Measurements from ENCODE around the gene SPINK5. TPM values are rescaled to one million over a fixed set of nuclear protein-coding genes. Genes with fewer than 3 reads are reported as not detected.

Gene SPINK5
- polyA plus RNA-seq, 1 donor from 2014 or later: 1.8 TPM

GRCh38 chr5:148141645-148142044 lies 77.9 kb downstream of the SPINK5 start:
- Histone ChIP-seq H2AFZ (ENCODE audit: low read depth, low read length) (no peak overlapping the region), H4K20me1 (ENCODE audit: insufficient read depth) (no peaks in the 10 kb centered on the region), H3K79me2 (replicated peaks; ENCODE audit: insufficient read depth, low read length) (no peaks in the 10 kb centered on the region), H3K27ac (ENCODE audit: low read length) (no peak overlapping the region), H3K9ac (ENCODE audit: low read length) (no peak overlapping the region), H3K27me3 (ENCODE audit: insufficient read depth, low read depth, low read length) (no peaks in the 10 kb centered on the region), H3K9me3 (ENCODE audit: low read length) (no peaks in the 10 kb centered on the region), H3K4me2 (ENCODE audit: low read length) (no peak overlapping the region), H3F3A (ENCODE audit: insufficient read depth, low read length, poor library complexity, severe bottlenecking) (no peaks in the 10 kb centered on the region), H3K4me3 (ENCODE audit: low read length) (no peak overlapping the region), H3K36me3 (ENCODE audit: insufficient read depth, low read length) (no peaks in the 10 kb centered on the region), H3K9me2 (ENCODE audit: insufficient read depth, low read length) (no peaks in the 10 kb centered on the region)
- TF ChIP-seq RAD21 (conservative IDR thresholded peaks at IDR 0.05) (no peak), TAF1 (IDR thresholded peaks at IDR 0.05; ENCODE audit: low read depth) (no peak), EZH2 (IDR thresholded peaks at IDR 0.05; ENCODE audit: borderline replicate concordance, insufficient read depth, low read length, poor library complexity, severe bottlenecking) (no peak), EP300 (conservative IDR thresholded peaks at IDR 0.05; ENCODE audit: poor library complexity, severe bottlenecking) (no peak)

DNA sequence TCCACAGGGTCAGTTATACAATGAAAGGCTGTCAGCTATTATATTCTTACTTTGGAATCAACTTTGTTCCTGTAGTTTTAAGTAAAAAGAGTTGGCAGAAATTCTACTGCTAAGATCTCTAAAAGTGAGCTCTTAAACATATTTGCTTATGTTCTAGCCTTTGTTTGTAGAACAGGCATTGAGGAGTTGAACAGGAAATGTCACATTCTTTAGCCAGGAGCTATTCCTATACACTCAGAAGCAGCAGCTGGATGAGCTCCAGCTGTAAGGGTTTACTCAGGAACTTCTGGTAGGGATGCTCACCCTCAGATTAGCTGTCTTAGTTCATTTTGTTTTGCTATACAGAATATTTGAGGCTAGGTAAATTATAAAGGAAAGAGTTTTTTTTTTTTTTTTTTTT lies 82.1 kb downstream of the SPINK5 start:
- no peaks in the 10 kb centered on the region for H4K20me1 ChIP-seq (ENCODE audit: insufficient read depth)
- no peak overlapping the region for H3K4me2 ChIP-seq (ENCODE audit: low read length)
- H2AFZ ChIP-seq (ENCODE audit: low read depth, low read length): no peak overlapping the region
- no peaks in the 10 kb centered on the region for H3K79me2 ChIP-seq (replicated peaks; ENCODE audit: insufficient read depth, low read length)
- H3K9me2 ChIP-seq (ENCODE audit: insufficient read depth, low read length): no peaks in the 10 kb centered on the region
- no peak overlapping the region for H3K4me3 ChIP-seq (ENCODE audit: low read length)
- H3K27me3 ChIP-seq (ENCODE audit: insufficient read depth, low read depth, low read length): no peaks in the 10 kb centered on the region
- no peaks in the 10 kb centered on the region for H3K9me3 ChIP-seq (ENCODE audit: low read length)
- TF ChIP-seq TAF1 (IDR thresholded peaks at IDR 0.05; ENCODE audit: low read depth) (no peak), MXI1 (conservative IDR thresholded peaks at IDR 0.05; ENCODE audit: poor library complexity, severe bottlenecking) (no peak), CTCF (IDR thresholded peaks at IDR 0.05; ENCODE audit: poor library complexity, severe bottlenecking) (no peak), RAD21 (conservative IDR thresholded peaks at IDR 0.05) (no peak), POLR2AphosphoS5 (IDR thresholded peaks at IDR 0.05) (no peak), EZH2 (IDR thresholded peaks at IDR 0.05; ENCODE audit: borderline replicate concordance, insufficient read depth, low read length, poor library complexity, severe bottlenecking) (no peak), EP300 (conservative IDR thresholded peaks at IDR 0.05; ENCODE audit: poor library complexity, severe bottlenecking) (no peak), SMC3 (conservative IDR thresholded peaks at IDR 0.05; ENCODE audit: poor library complexity) (no peak)
- TF ChIP-seq, protein P1, sequence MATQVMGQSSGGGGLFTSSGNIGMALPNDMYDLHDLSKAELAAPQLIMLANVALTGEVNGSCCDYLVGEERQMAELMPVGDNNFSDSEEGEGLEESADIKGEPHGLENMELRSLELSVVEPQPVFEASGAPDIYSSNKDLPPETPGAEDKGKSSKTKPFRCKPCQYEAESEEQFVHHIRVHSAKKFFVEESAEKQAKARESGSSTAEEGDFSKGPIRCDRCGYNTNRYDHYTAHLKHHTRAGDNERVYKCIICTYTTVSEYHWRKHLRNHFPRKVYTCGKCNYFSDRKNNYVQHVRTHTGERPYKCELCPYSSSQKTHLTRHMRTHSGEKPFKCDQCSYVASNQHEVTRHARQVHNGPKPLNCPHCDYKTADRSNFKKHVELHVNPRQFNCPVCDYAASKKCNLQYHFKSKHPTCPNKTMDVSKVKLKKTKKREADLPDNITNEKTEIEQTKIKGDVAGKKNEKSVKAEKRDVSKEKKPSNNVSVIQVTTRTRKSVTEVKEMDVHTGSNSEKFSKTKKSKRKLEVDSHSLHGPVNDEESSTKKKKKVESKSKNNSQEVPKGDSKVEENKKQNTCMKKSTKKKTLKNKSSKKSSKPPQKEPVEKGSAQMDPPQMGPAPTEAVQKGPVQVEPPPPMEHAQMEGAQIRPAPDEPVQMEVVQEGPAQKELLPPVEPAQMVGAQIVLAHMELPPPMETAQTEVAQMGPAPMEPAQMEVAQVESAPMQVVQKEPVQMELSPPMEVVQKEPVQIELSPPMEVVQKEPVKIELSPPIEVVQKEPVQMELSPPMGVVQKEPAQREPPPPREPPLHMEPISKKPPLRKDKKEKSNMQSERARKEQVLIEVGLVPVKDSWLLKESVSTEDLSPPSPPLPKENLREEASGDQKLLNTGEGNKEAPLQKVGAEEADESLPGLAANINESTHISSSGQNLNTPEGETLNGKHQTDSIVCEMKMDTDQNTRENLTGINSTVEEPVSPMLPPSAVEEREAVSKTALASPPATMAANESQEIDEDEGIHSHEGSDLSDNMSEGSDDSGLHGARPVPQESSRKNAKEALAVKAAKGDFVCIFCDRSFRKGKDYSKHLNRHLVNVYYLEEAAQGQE (IDR thresholded peaks at IDR 0.05; ENCODE audit: borderline replicate concordance): no peak
- H3K9ac ChIP-seq (ENCODE audit: low read length): no peak overlapping the region
- no peak overlapping the region for H3K27ac ChIP-seq (ENCODE audit: low read length)
- no peaks in the 10 kb centered on the region for H3F3A ChIP-seq (ENCODE audit: insufficient read depth, low read length, poor library complexity, severe bottlenecking)
- H3K36me3 ChIP-seq (ENCODE audit: insufficient read depth, low read length): no peaks in the 10 kb centered on the region

Data from neural cell (in vitro differentiated cells).